IMR-90 (cell line): Measurements from ENCODE around the gene IWS1. TPM values are rescaled to one million over a fixed set of nuclear protein-coding genes. Genes with fewer than 3 reads are reported as not detected.

Source experiments
- ATAC-seq: fragments of 200-7000 bp; cut with Tn5 transposase; 2 replicates; pipeline ENCODE4 v1.9.1; 2020; ENCODE audit warnings: low read depth, mild to moderate bottlenecking, moderate library complexity
- BruUV-seq: library from RNA; stranded (reverse); fragments of 400-500 nt; replicated peaks from 2 replicates; lab custom pipeline; 2021; lab: Mats Ljungman, UMichigan
- CTCF ChIA-PET: fragments of 300-600 bp; formaldehyde crosslinking; extraction: SDS; loops from one replicate; lab custom pipeline; 2021; ENCODE audit warnings: antibody characterized with exemption; lab: Yijun Ruan, JAX
- POLR2A ChIA-PET: fragments of 300-600 bp; sonication (Branson Sonifier 250); formaldehyde crosslinking; loops from one replicate; lab custom pipeline; 2022; ENCODE audit warnings: antibody characterized with exemption; ENCODE audit not compliant: unreplicated experiment; lab: Charles Lee
- DNase-seq: peaks from one replicate; pipeline ENCODE4 v3.0.0; 2013
- H2AFZ ChIP-seq: replicated peaks from 2 replicates; pipeline ENCODE3; 2013; ENCODE audit warnings: low read length, mild to moderate bottlenecking; ENCODE audit not compliant: poor library complexity
- H2AK5ac ChIP-seq: 2 replicates; pipeline ENCODE4 v1.6.1; 2013; ENCODE audit warnings: low read depth, low read length, inconsistent platforms
- H2AK9ac ChIP-seq: replicated peaks from 2 replicates; pipeline ENCODE3; 2013; ENCODE audit warnings: mild to moderate bottlenecking, low read depth, low read length, moderate library complexity; ENCODE audit not compliant: poor library complexity
- H2BK120ac ChIP-seq: 2 replicates; pipeline ENCODE4 v1.6.1; 2013; ENCODE audit warnings: low read depth, low read length, inconsistent platforms
- H2BK15ac ChIP-seq: 3 replicates; pipeline ENCODE4 v1.6.1; 2013; ENCODE audit warnings: low read depth, low read length, inconsistent platforms
- H2BK20ac ChIP-seq: 2 replicates; pipeline ENCODE4 v1.6.1; 2013; ENCODE audit warnings: low read depth, mild to moderate bottlenecking, inconsistent platforms, low read length, moderate library complexity
- H2BK5ac ChIP-seq: 2 replicates; pipeline ENCODE4 v1.6.1; 2013; ENCODE audit warnings: mild to moderate bottlenecking, low read depth, low read length, inconsistent platforms; ENCODE audit not compliant: poor library complexity, severe bottlenecking
- H3K14ac ChIP-seq: replicated peaks from 2 replicates; pipeline ENCODE4 v1.6.1; 2013; ENCODE audit warnings: low read depth, low read length, inconsistent platforms
- H3K18ac ChIP-seq: 2 replicates; pipeline ENCODE4 v1.6.1; 2013; ENCODE audit warnings: low read depth, low read length, control low read depth
- H3K23ac ChIP-seq: 2 replicates; pipeline ENCODE4 v1.6.1; 2013; ENCODE audit warnings: low read depth, low read length, inconsistent platforms
- H3K27ac ChIP-seq: 2 replicates; pipeline ENCODE4 v1.5.1; 2013; ENCODE audit warnings: mild to moderate bottlenecking, control low read depth, low read length; ENCODE audit not compliant: insufficient read depth
- H3K27me3 ChIP-seq: 2 replicates; pipeline ENCODE4 v1.6.1; 2013; ENCODE audit warnings: low read length; ENCODE audit not compliant: control insufficient read depth, insufficient read depth
- H3K36me3 ChIP-seq: 2 replicates; pipeline ENCODE4 v1.6.1; 2013; ENCODE audit warnings: low read length, mixed read lengths; ENCODE audit not compliant: control insufficient read depth, insufficient read depth
- H3K4ac ChIP-seq: 2 replicates; pipeline ENCODE4 v1.6.1; 2013; ENCODE audit warnings: low read depth, low read length, inconsistent platforms
- H3K4me1 ChIP-seq: 2 replicates; pipeline ENCODE4 v1.6.1; 2013; ENCODE audit warnings: low read length, mixed read lengths; ENCODE audit not compliant: control insufficient read depth, insufficient read depth
- H3K4me2 ChIP-seq: 2 replicates; pipeline ENCODE4 v1.6.1; 2013; ENCODE audit warnings: low read depth, mild to moderate bottlenecking, control low read depth, low read length, moderate library complexity
- H3K4me3 ChIP-seq: 2 replicates; pipeline ENCODE4 v1.5.1; 2013; ENCODE audit warnings: low read depth, mild to moderate bottlenecking, control low read depth, low read length, moderate library complexity; ENCODE audit not compliant: insufficient read depth
- H3K56ac ChIP-seq: 2 replicates; pipeline ENCODE4 v1.6.1; 2013; ENCODE audit warnings: low read length, inconsistent platforms; ENCODE audit not compliant: insufficient read depth; ENCODE audit errors: extremely low read depth
- H3K79me1 ChIP-seq, 2 experiments: 2 replicates each; pipeline ENCODE4 v1.6.1; 2013; ENCODE audit warnings: low read length in 2 of 2, inconsistent platforms in 1 of 2, low read depth in 1 of 2
- H3K9ac ChIP-seq: 2 replicates; pipeline ENCODE4 v1.6.1; 2013; ENCODE audit warnings: low read depth, low read length, control low read depth
- H3K9me1 ChIP-seq: 2 replicates; pipeline ENCODE4 v1.6.1; 2013; ENCODE audit warnings: low read length, inconsistent platforms; ENCODE audit not compliant: insufficient read depth
- H3K9me3 ChIP-seq: 2 replicates; pipeline ENCODE4 v1.6.1; 2013; ENCODE audit warnings: low read length; ENCODE audit not compliant: control insufficient read depth, insufficient read depth
- H4K20me1 ChIP-seq: 2 replicates; pipeline ENCODE4 v1.6.1; 2013; ENCODE audit warnings: low read length, inconsistent platforms; ENCODE audit not compliant: insufficient read depth
- H4K5ac ChIP-seq: 2 replicates; pipeline ENCODE4 v1.6.1; 2013; ENCODE audit warnings: mild to moderate bottlenecking, low read depth, low read length, control low read depth
- H4K8ac ChIP-seq, 2 experiments: 2 replicates each; pipeline ENCODE4 v1.6.1; 2013; ENCODE audit warnings: low read depth in 2 of 2, low read length in 2 of 2, control low read depth in 1 of 2, inconsistent platforms in 1 of 2
- H4K91ac ChIP-seq: 2 replicates; pipeline ENCODE4 v1.6.1; 2013; ENCODE audit warnings: low read depth, low read length, inconsistent platforms; ENCODE audit not compliant: insufficient read depth
- BHLHE40 ChIP-seq: fragments of 150-350 bp; IDR thresholded peaks from 2 replicates; pipeline ENCODE4 v1.6.1; 2016; ENCODE audit warnings: mild to moderate bottlenecking, low read depth, low read length
- CEBPB ChIP-seq: IDR thresholded peaks from 2 replicates; pipeline ENCODE4 v1.6.1; 2012; ENCODE audit warnings: low read depth, low read length, improper control_type of control experiment
- CHD1 ChIP-seq: IDR thresholded peaks from 2 replicates; pipeline ENCODE4 v1.6.1; 2012; ENCODE audit warnings: low read depth, low read length, improper control_type of control experiment
- CTCF ChIP-seq: conservative IDR thresholded peaks from 2 replicates; pipeline ENCODE4 v1.5.1; 2012; ENCODE audit warnings: mild to moderate bottlenecking, low read depth, low read length, improper control_type of control experiment
- FOS ChIP-seq: fragments of 150-350 bp; IDR thresholded peaks from 2 replicates; pipeline ENCODE4 v1.6.1; 2016; ENCODE audit warnings: low read depth, low read length
- MAFK ChIP-seq: IDR thresholded peaks from 2 replicates; pipeline ENCODE4 v1.6.1; 2012; ENCODE audit warnings: low read depth, low read length, improper control_type of control experiment
- MAZ ChIP-seq: IDR thresholded peaks from 2 replicates; pipeline ENCODE4 v1.6.1; 2012; ENCODE audit warnings: low read depth, mild to moderate bottlenecking, low read length, improper control_type of control experiment, moderate library complexity, borderline replicate concordance
- MXI1 ChIP-seq: IDR thresholded peaks from 2 replicates; pipeline ENCODE4 v1.6.1; 2012; ENCODE audit warnings: low read depth, mild to moderate bottlenecking, low read length, moderate library complexity, borderline replicate concordance
- NFE2L2 ChIP-seq: fragments of 150-350 bp; IDR thresholded peaks from 2 replicates; pipeline ENCODE4 v1.6.1; 2016; ENCODE audit warnings: low read depth, mild to moderate bottlenecking, low read length
- POLR2A ChIP-seq: IDR thresholded peaks from 2 replicates; pipeline ENCODE4 v1.6.1; 2012; ENCODE audit warnings: mild to moderate bottlenecking, low read depth, low read length
- RAD21 ChIP-seq: IDR thresholded peaks from 2 replicates; pipeline ENCODE4 v1.6.1; 2012; ENCODE audit warnings: low read length, improper control_type of control experiment
- RCOR1 ChIP-seq: IDR thresholded peaks from 2 replicates; pipeline ENCODE4 v1.6.1; 2012; ENCODE audit warnings: mild to moderate bottlenecking, low read length, improper control_type of control experiment; ENCODE audit not compliant: insufficient replicate concordance
- RFX5 ChIP-seq: IDR thresholded peaks from 2 replicates; pipeline ENCODE4 v1.8.0; 2012; ENCODE audit warnings: low read depth, mild to moderate bottlenecking, low read length, moderate library complexity
- SMC3 ChIP-seq: fragments of 150-350 bp; IDR thresholded peaks from 2 replicates; pipeline ENCODE4 v1.6.1; 2016; ENCODE audit warnings: low read depth, mild to moderate bottlenecking, antibody characterized with exemption, low read length, moderate library complexity
- WGBS, 2 experiments: methylation state at CpG; one replicate each; pipeline versions ENCODE4 v1.1.5 to v1.1.7; 2013; ENCODE audit warnings: missing lambda C conversion rate in 2 of 2; ENCODE audit not compliant: insufficient read length in 1 of 2; ENCODE audit errors: extremely low coverage in 2 of 2; 5-methylcytosine and 5-hydroxymethylcytosine counted together
- dilution Hi-C: fragments of 300-500 bp; cut with HindIII; formaldehyde crosslinking; loops from one replicate; pipeline ENCODE4 v1.14.3; 2018; ENCODE audit warnings: low sequenced_read_pairs; ENCODE audit not compliant: unreplicated experiment
- in situ Hi-C: fragments of 300-500 bp; cut with MboI; formaldehyde crosslinking; loops from 3 replicates; pipeline ENCODE4 v1.14.3; 2019; ENCODE audit warnings: low sequenced_read_pairs, inconsistent platforms, mixed read lengths
- intact Hi-C: fragments of 100-400 bp; cut with micrococcal nuclease; formaldehyde crosslinking; loops from 2 replicates; pipeline ENCODE4 v1.10.0; 2022
- polyA plus RNA-seq, 3 experiments: library from polyadenylated mRNA; depleted of rRNA; stranded (reverse); fragments of >200 nt; gene quantifications; 2 replicates each; pipeline ENCODE4 v1.2.3, GENCODE V29; 2012; ENCODE audit warnings: low replicate concordance in 1 of 3
- total RNA-seq: library from RNA; depleted of rRNA; stranded (reverse); fragments of >200 nt; gene quantifications from 2 replicates; pipeline ENCODE4 v1.2.3, GENCODE V29; 2012
- TF ChIP-seq, protein P1 (sequence below): fragments of 150-350 bp; IDR thresholded peaks from 2 replicates; pipeline ENCODE4 v1.6.1; 2017; ENCODE audit warnings: mild to moderate bottlenecking, antibody characterized with exemption, low read length, low read depth
- TF ChIP-seq, protein P2 (sequence below): fragments of 150-350 bp; IDR thresholded peaks from 2 replicates; pipeline ENCODE4 v1.6.1; 2016; ENCODE audit warnings: low read depth, mild to moderate bottlenecking, low read length, moderate library complexity, borderline replicate concordance

Gene IWS1
- total and polyA plus RNA-seq, 2 of the 4 experiments (the other 2 are of a cell fraction) = 31.5 to 52.5 TPM

DNA sequence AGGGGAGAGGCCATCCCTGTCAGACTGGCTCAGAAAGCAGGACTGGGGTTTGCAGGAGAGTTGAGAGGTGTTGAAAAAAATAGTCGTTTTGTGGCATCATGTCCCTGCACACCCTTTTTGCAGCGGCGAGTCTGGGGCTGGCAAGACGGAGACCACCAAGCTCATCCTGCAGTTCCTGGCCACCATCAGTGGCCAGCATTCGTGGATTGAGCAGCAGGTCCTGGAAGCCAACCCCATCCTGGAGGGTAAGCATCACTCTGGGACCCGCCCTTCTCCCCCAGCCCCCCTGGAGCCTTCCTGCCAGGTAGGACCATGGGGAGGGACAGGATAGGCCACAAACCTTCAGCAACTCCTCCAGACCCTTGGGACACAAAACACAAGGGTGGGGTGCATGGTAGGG is 43.4 kb upstream of the IWS1 start:
- H2AK9ac ChIP-seq = no peak overlapping the region
- no peak overlapping the region for H4K8ac ChIP-seq
- no peak overlapping the region for H4K91ac ChIP-seq
- WGBS, 2 experiments = no CpG with 5 or more reads among the region's 6 CpGs
- no peak overlapping the region for H3K18ac ChIP-seq
- no peak overlapping the region for H3K56ac ChIP-seq
- H3K36me3 ChIP-seq = no peaks in the 10 kb centered on the region
- H3K4ac ChIP-seq = no peak overlapping the region
- no peak overlapping the region for H3K4me3 ChIP-seq
- DNase-seq = no peak
- dilution Hi-C loops = no loop called here
- no peaks in the 10 kb centered on the region for H4K20me1 ChIP-seq
- H4K5ac ChIP-seq = no peak overlapping the region
- H3K14ac ChIP-seq = no peak overlapping the region
- no peak overlapping the region for H3K4me2 ChIP-seq
- H2AFZ ChIP-seq = no peak overlapping the region
- BruUV-seq = no TSS peak
- no peak overlapping the region for H2AK5ac ChIP-seq
- no peak for ATAC-seq
- no peak overlapping the region for H2BK15ac ChIP-seq
- intact Hi-C loops = no loop called here
- in situ Hi-C loops = no loop called here
- H3K9me3 ChIP-seq = no peaks in the 10 kb centered on the region
- H3K9me1 ChIP-seq = no peaks in the 10 kb centered on the region; the same call in 1 of the 2 replicates
- no peaks in the 10 kb centered on the region; the same call in 1 of the 2 replicates for H3K4me1 ChIP-seq
- no peak overlapping the region for H3K23ac ChIP-seq
- no peak overlapping the region for H2BK20ac ChIP-seq
- no peaks in the 10 kb centered on the region for H3K79me1 ChIP-seq
- POLR2A ChIA-PET = no interaction called here
- H2BK120ac ChIP-seq = no peak overlapping the region
- H3K27me3 ChIP-seq = peaks cover 6% of the 10 kb centered on the region; the same call in 1 of the 2 replicates
- CTCF ChIA-PET = no interaction called here
- H3K27ac ChIP-seq = no peak overlapping the region
- H3K9ac ChIP-seq = no peak overlapping the region
- TF ChIP-seq RAD21 (no peak), CHD1 (no peak), POLR2A (no peak), MAFK (no peak), CTCF (no peak), CEBPB (no peak), NFE2L2 (no peak), RCOR1 (no peak), SMC3 (no peak), RFX5 (no peak), MXI1 (no peak), FOS (no peak), BHLHE40 (no peak), MAZ (no peak)
- TF ChIP-seq, protein P1, sequence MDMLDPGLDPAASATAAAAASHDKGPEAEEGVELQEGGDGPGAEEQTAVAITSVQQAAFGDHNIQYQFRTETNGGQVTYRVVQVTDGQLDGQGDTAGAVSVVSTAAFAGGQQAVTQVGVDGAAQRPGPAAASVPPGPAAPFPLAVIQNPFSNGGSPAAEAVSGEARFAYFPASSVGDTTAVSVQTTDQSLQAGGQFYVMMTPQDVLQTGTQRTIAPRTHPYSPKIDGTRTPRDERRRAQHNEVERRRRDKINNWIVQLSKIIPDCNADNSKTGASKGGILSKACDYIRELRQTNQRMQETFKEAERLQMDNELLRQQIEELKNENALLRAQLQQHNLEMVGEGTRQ = no peak
- TF ChIP-seq, protein P2, sequence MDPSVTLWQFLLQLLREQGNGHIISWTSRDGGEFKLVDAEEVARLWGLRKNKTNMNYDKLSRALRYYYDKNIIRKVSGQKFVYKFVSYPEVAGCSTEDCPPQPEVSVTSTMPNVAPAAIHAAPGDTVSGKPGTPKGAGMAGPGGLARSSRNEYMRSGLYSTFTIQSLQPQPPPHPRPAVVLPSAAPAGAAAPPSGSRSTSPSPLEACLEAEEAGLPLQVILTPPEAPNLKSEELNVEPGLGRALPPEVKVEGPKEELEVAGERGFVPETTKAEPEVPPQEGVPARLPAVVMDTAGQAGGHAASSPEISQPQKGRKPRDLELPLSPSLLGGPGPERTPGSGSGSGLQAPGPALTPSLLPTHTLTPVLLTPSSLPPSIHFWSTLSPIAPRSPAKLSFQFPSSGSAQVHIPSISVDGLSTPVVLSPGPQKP = no peak
- no peak overlapping the region for H2BK5ac ChIP-seq
